GM23248 (cell line): ENCODE measurements around the gene SYF2.

Experiments
- EZH2 ChIP-seq: fragments of 200-600 bp; sonication (generic); IDR thresholded peaks from 2 replicates; pipeline ENCODE4 v1.6.1; 2018; ENCODE audit warnings: antibody characterized with exemption, mild to moderate bottlenecking; ENCODE audit not compliant: insufficient read depth, poor library complexity, severe bottlenecking
- EZH2phosphoT487 ChIP-seq: fragments of 200-600 bp; sonication (generic); IDR thresholded peaks from 2 replicates; pipeline ENCODE4 v1.6.1; 2018; ENCODE audit warnings: antibody characterized with exemption, moderate library complexity, mild to moderate bottlenecking, low read depth; ENCODE audit not compliant: insufficient read depth

DNA sequence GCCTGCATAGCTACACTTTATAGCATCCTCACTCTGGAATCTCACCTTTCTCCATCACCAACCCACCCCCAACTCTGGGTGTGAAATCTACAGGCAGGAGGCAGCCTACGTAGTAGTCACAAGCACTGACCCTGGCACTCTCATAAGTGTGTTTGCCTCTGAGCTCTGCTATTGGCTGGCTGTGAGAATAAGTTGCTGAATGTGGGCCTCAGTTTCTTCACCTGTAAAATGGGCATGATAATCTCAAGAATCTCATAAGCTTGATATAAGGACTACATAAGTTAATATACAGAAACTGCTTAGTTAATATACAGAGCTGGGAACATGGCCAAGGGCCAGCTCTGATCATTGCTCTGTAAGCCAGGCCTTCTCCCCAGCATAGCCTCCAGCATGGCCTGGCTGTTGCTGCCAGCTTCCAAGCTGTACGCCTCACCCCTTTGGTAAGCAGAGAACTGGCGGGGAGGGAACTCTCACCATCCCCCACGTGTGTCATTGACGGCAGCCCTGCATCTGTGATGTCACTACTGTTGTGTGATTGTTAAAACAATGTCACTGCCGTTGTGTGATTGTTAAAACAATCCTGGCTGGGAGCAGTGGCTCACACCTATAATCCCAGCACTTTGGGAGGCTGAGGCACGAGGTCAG is 53.3 kb downstream of the SYF2 start:
- no peak for TF ChIP-seq EZH2
- no peak for TF ChIP-seq EZH2phosphoT487
